GM21381 (cell line): Measurements from ENCODE around the gene C11orf52.
"Not testable (repeated sequence)": the region's sequence is repeated elsewhere in the genome, so short reads cannot be mapped to it uniquely, and the experiment has no call there.

Source experiments
- ATAC-seq: cut with Tn5 transposase; IDR thresholded peaks from one replicate; pipeline ENCODE4 v1.9.1; 2021; ENCODE audit warnings: mild to moderate bottlenecking, moderate library complexity; ENCODE audit not compliant: unreplicated experiment

The C11orf52 gene, protein sequence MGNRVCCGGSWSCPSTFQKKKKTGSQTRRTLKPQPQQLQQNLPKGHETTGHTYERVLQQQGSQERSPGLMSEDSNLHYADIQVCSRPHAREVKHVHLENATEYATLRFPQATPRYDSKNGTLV

DNA sequence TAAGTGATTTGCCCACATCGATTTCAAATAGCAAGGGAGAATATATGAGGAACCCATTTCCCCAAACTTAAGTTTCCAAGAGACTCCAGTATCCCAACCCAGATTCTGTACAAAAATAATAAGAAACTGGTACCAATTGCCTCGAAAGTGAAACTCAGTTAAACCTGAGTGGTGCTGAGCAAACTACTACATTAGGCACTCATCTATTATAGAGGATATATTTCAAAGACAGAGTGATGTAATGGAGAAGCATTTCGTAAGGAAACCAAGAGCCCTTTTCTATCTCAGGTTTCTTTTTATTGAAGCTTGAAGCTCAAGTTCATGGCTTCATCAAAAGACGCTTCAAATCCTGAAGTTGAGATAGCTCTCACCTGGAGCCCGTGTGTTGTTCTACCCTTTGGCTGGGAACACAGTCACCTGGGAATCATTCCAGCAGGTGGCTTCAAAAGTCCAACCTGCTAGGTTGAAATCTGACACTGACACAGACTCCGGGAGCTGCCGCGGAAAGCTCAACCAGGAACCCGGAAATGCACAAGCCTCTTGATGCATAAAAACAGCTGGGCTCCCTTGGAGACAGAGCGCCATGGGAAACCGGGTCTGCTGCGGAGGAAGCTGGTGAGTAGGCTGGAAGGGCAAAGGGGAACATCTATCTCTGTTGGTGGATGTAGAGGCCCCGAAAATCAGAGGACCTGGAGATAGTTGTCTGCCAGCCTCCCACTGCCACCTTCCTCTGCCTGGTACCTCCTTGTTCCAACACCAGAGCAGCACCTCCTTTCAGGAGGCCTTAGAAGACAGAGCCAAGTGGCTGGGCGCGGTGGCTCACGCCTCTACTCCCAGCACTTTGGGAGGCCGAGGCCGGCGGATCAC is at the start of gene C11orf52:
Gene C11orf52, plus strand, starts transcription at position 524 of the 867 bp plus-strand sequence. Its CDS starts 60 bp downstream, at position 584.
- no peak for ATAC-seq

GRCh38 chr11:111870113-111870512 is 48.6 kb upstream of the C11orf52 start:
- ATAC-seq, result no peak

GRCh38 chr11:111870522-111870885 is 48.2 kb upstream of the C11orf52 start:
- no peak for ATAC-seq

GRCh38 chr11:111870886-111871692 is 47.6 kb upstream of the C11orf52 start, which contains the start of gene ALG9:
ALG9 (minus strand) TSS chr11:111871581; CDS start chr11:111871482, 99 bp downstream.
- ATAC-seq, result peak; percentile 89

- ATAC-seq, result no peak
Observed at GRCh38 chr11:111871693-111872161, 47.0 kb upstream of the C11orf52 start.

- peak; percentile 8 for ATAC-seq
Observed at GRCh38 chr11:111878385-111878848, 40.3 kb upstream of the C11orf52 start.

DNA sequence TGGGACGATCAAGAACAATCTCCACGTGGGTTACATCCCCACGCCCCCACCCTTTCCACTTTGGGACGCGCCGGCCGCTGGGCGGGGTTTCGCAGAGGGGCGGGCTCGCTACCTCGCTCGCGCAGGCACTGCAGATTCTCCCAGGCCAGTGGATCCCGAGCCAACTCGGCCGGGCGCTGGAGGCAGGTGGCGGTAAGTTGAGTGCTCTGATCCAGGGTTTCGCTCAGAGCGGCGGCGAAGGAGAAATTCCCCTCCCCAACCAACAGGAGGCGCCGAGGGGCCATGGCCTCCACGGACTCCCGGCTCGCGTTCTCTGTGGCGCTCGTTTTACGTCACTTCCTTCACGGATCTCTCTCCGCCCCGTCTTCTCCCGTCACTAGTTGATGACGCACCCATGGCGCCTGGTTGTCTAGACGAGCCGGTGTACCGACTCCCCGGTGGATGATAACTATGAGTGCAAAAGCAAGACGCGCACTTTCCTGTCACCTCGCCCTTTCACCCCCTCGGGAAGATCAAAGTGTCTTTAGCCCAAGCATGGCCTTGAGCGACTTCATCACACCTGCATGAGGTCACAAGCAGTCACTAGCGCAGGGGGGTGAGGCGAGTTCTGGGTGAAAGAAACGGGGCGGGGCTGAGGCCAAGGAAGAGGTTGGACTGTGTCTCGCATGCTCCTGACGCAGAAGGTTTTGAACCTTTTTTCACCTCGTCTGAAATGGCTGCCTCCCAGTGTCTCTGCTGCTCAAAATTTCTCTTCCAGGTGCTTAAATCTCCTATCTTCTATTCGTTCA is 39.7 kb upstream of the C11orf52 start, which contains the start of the genes CFAP68 and FDXACB1:
Gene CFAP68, plus strand, starts transcription at position 693 of the 788 bp plus-strand sequence. Its CDS starts 20 bp downstream, at position 713.
Gene FDXACB1, minus strand, starts transcription at position 317 of the 788 bp plus-strand sequence. Its CDS starts 33 bp downstream, at position 284.
- peak; percentile 90 for ATAC-seq

- no peak for ATAC-seq
Observed at GRCh38 chr11:111879637-111879960, 39.1 kb upstream of the C11orf52 start.

- no peak for ATAC-seq
Observed at GRCh38 chr11:111882202-111882601, 36.5 kb upstream of the C11orf52 start.

DNA sequence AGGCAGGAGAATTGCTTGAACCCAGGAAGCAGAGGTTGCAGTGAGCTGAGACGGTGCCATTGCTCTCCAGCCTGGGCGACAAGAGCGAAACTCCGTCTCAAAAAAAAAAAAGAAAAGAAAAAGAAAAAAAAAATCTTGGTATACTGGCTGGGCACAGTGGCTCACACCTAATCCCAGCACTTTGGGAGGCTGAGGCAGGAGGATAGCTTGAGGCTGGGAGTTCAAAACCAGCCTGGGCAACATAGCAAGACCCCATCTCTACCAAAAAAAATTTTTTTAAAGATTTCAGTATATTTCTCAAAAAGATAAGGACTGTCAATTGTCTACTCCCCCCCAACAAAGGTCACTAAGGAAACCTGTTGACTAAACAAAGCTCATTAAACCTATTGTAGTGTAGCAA is 33.7 kb upstream of the C11orf52 start:
- not testable (repeated sequence) for ATAC-seq

GRCh38 chr11:111886032-111886431 is 32.7 kb upstream of the C11orf52 start:
- no peak for ATAC-seq

- no peak for ATAC-seq
Observed at GRCh38 chr11:111886844-111887243, 31.9 kb upstream of the C11orf52 start.

DNA sequence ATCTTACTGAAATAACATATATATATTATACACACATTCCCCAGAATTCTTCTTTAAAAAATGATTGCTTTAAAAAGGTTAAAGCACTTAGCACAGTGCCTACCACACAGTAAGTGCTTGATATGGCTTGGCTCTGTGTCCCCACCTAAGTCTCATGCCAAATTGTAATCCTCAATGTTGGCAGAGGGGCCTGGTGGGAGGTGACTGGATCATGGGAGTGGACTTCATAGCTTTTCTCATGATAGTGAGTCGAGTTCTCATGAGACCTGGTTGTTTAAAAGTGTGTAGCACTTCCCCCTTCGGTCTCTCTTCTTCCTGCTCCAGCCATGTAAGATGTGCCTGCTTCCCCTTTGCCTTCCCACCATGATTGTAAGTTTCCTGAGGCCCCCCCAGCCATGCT is 13.3 kb upstream of the C11orf52 start:
- no peak for ATAC-seq

GRCh38 chr11:111906680-111907079 is 12.0 kb upstream of the C11orf52 start:
- no peak for ATAC-seq

GRCh38 chr11:111908639-111909305 is 9.9 kb upstream of the C11orf52 start:
- no peak for ATAC-seq

DNA sequence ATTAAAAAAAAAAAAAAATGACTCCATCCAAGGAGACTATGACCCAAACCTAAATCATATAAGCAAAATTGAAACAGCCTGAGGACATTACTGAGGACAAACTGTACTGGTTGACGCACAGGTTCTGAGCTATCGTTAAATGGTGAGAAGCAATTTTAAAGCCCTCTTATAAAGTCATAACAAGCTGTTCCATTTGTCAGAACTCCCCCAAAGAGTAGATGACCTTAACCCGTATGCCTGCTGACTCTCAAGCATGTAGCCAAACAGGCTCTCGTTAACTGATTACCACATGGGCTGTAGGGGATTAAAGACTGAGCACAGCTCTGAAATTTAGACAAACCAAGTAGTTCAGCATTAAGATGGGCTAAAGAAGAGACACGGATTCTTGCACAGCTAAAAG is 9.3 kb upstream of the C11orf52 start:
- ATAC-seq, result no peak

GRCh38 chr11:111910676-111911562 is 7.8 kb upstream of the C11orf52 start:
- no peak for ATAC-seq

- no peak for ATAC-seq
Observed at GRCh38 chr11:111911563-111912401, 6.9 kb upstream of the C11orf52 start, which contains the start of gene CRYAB. CRYAB (minus strand) TSS chr11:111911770; CDS start chr11:111911724, 46 bp downstream.
